ENCODE data around the gene CNIH2. TPM values are rescaled to one million over a fixed set of nuclear protein-coding genes. Genes with fewer than 3 reads are reported as not detected.
"Not testable (repeated sequence)": the region's sequence is repeated elsewhere in the genome, so short reads cannot be mapped to it uniquely, and the experiment has no call there.

CNIH2 gene
- total RNA-seq, 1 donor, result 1.0 TPM

GRCh38 chr11:66265531-66266377 is 12.2 kb upstream of the CNIH2 start:
- H3K4me3 ChIP-seq (ENCODE audit: low read length), result no peak overlapping the region
- H3K4me1 ChIP-seq (ENCODE audit: insufficient read depth, low read length), result peaks cover 31% of the 10 kb centered on the region
- no peaks in the 10 kb centered on the region for H3K9me3 ChIP-seq (ENCODE audit: low read depth, low read length)
- H3K27me3 ChIP-seq (ENCODE audit: insufficient read depth, low read length), result no peaks in the 10 kb centered on the region

- Histone ChIP-seq H3K4me1 (ENCODE audit: insufficient read depth, low read length) (peaks cover 36% of the 10 kb centered on the region), H3K27me3 (ENCODE audit: insufficient read depth, low read length) (no peaks in the 10 kb centered on the region), H3K9me3 (ENCODE audit: low read depth, low read length) (no peaks in the 10 kb centered on the region), H3K4me3 (ENCODE audit: low read length) (no peak overlapping the region)
Measured at GRCh38 chr11:66266378-66267038, 11.5 kb upstream of the CNIH2 start.

- Histone ChIP-seq H3K4me3 (ENCODE audit: low read length) (peak overlapping the region; percentile 94), H3K9me3 (ENCODE audit: low read depth, low read length) (no peaks in the 10 kb centered on the region), H3K27me3 (ENCODE audit: insufficient read depth, low read length) (no peaks in the 10 kb centered on the region), H3K4me1 (ENCODE audit: insufficient read depth, low read length) (peaks cover 41% of the 10 kb centered on the region)
Measured at GRCh38 chr11:66267039-66267378, 11.0 kb upstream of the CNIH2 start.

GRCh38 chr11:66267379-66268243 is 10.4 kb upstream of the CNIH2 start:
- Histone ChIP-seq H3K27me3 (ENCODE audit: insufficient read depth, low read length) (no peaks in the 10 kb centered on the region), H3K9me3 (ENCODE audit: low read depth, low read length) (no peaks in the 10 kb centered on the region), H3K4me1 (ENCODE audit: insufficient read depth, low read length) (peaks cover 47% of the 10 kb centered on the region), H3K4me3 (ENCODE audit: low read length) (peak overlapping the region; percentile 94)

GRCh38 chr11:66268244-66268951 is 9.6 kb upstream of the CNIH2 start, which contains the start of gene RAB1B:
Gene RAB1B, plus strand, starts transcription at chr11:66268639. Its CDS starts 41 bp downstream, at chr11:66268680.
- Histone ChIP-seq H3K4me1 (ENCODE audit: insufficient read depth, low read length) (peaks cover 53% of the 10 kb centered on the region), H3K27me3 (ENCODE audit: insufficient read depth, low read length) (no peaks in the 10 kb centered on the region), H3K9me3 (ENCODE audit: low read depth, low read length) (no peaks in the 10 kb centered on the region), H3K4me3 (ENCODE audit: low read length) (peak within 1 kb of the TSS; percentile 94)

GRCh38 chr11:66268952-66269905 is 8.7 kb upstream of the CNIH2 start:
- peak overlapping the region; percentile 94 for H3K4me3 ChIP-seq (ENCODE audit: low read length)
- no peaks in the 10 kb centered on the region for H3K27me3 ChIP-seq (ENCODE audit: insufficient read depth, low read length)
- H3K4me1 ChIP-seq (ENCODE audit: insufficient read depth, low read length), result peaks cover 56% of the 10 kb centered on the region
- no peaks in the 10 kb centered on the region for H3K9me3 ChIP-seq (ENCODE audit: low read depth, low read length)

- H3K9me3 ChIP-seq (ENCODE audit: low read depth, low read length), result no peaks in the 10 kb centered on the region
- no peak overlapping the region for H3K4me3 ChIP-seq (ENCODE audit: low read length)
- no peaks in the 10 kb centered on the region for H3K27me3 ChIP-seq (ENCODE audit: insufficient read depth, low read length)
- peaks cover 55% of the 10 kb centered on the region for H3K4me1 ChIP-seq (ENCODE audit: insufficient read depth, low read length)
Measured at GRCh38 chr11:66271816-66272215, 6.2 kb upstream of the CNIH2 start.

GRCh38 chr11:66272596-66272995 is 5.4 kb upstream of the CNIH2 start:
- H3K4me1 ChIP-seq (ENCODE audit: insufficient read depth, low read length), result peaks cover 56% of the 10 kb centered on the region
- H3K9me3 ChIP-seq (ENCODE audit: low read depth, low read length), result no peaks in the 10 kb centered on the region

GRCh38 chr11:66274219-66274618 is 3.8 kb upstream of the CNIH2 start:
- H3K4me1 ChIP-seq (ENCODE audit: insufficient read depth, low read length), result peaks cover 53% of the 10 kb centered on the region
- no peaks in the 10 kb centered on the region for H3K27me3 ChIP-seq (ENCODE audit: insufficient read depth, low read length)
- H3K9me3 ChIP-seq (ENCODE audit: low read depth, low read length), result no peaks in the 10 kb centered on the region
- no peak overlapping the region for H3K4me3 ChIP-seq (ENCODE audit: low read length)

More at GRCh38 chr11:66272596-66272995, 5.4 kb upstream of the CNIH2 start:
- Histone ChIP-seq H3K27me3 (ENCODE audit: insufficient read depth, low read length) (no peaks in the 10 kb centered on the region), H3K4me3 (ENCODE audit: low read length) (no peak overlapping the region)

GRCh38 chr11:66275396-66275795 is 2.6 kb upstream of the CNIH2 start:
- H3K4me3 ChIP-seq (ENCODE audit: low read length), result no peak overlapping the region
- H3K4me1 ChIP-seq (ENCODE audit: insufficient read depth, low read length), result peaks cover 41% of the 10 kb centered on the region
- no peaks in the 10 kb centered on the region for H3K9me3 ChIP-seq (ENCODE audit: low read depth, low read length)

GRCh38 chr11:66275984-66276612 is 1.9 kb upstream of the CNIH2 start:
- Histone ChIP-seq H3K4me3 (ENCODE audit: low read length) (no peak overlapping the region), H3K27me3 (ENCODE audit: insufficient read depth, low read length) (no peaks in the 10 kb centered on the region), H3K4me1 (ENCODE audit: insufficient read depth, low read length) (peaks cover 35% of the 10 kb centered on the region), H3K9me3 (ENCODE audit: low read depth, low read length) (no peaks in the 10 kb centered on the region)

More at GRCh38 chr11:66275396-66275795, 2.6 kb upstream of the CNIH2 start:
- H3K27me3 ChIP-seq (ENCODE audit: insufficient read depth, low read length), result no peaks in the 10 kb centered on the region

- peaks cover 32% of the 10 kb centered on the region for H3K4me1 ChIP-seq (ENCODE audit: insufficient read depth, low read length)
- not testable (repeated sequence) for H3K9me3 ChIP-seq (ENCODE audit: low read depth, low read length); H3K4me3 ChIP-seq (ENCODE audit: low read length); H3K27me3 ChIP-seq (ENCODE audit: insufficient read depth, low read length)
Measured at GRCh38 chr11:66276619-66277018, 1.4 kb upstream of the CNIH2 start.

- not testable (repeated sequence) for H3K9me3 ChIP-seq (ENCODE audit: low read depth, low read length); H3K27me3 ChIP-seq (ENCODE audit: insufficient read depth, low read length); H3K4me3 ChIP-seq (ENCODE audit: low read length)
- H3K4me1 ChIP-seq (ENCODE audit: insufficient read depth, low read length), result peaks cover 32% of the 10 kb centered on the region
Measured at GRCh38 chr11:66277064-66277463, 911 bp upstream of the CNIH2 start.

All from mononuclear cell (primary cell).